ENCODE measurements around the gene DOCK8.

- no peak for TF ChIP-seq TARDBP (IDR thresholded peaks at IDR 0.05)
- no peak for TF ChIP-seq ZNF384 (IDR thresholded peaks at IDR 0.05)
- TF ChIP-seq SP1 (IDR thresholded peaks at IDR 0.05): no peak
- no peak for TF ChIP-seq HDGF (IDR thresholded peaks at IDR 0.05; ENCODE audit: borderline replicate concordance)
Measured at GRCh38 chr9:227860-228259, 13.2 kb downstream of the DOCK8 start.
